Astrocyte (in vitro differentiated cells and primary cell): ENCODE measurements around the gene MALL.

Experiments used
- EZH2 ChIP-seq: IDR thresholded peaks from 2 replicates; pipeline ENCODE4 v1.6.1; 2012; ENCODE audit warnings: mild to moderate bottlenecking, low read length, inconsistent platforms; ENCODE audit not compliant: insufficient read depth
- TF ChIP-seq, protein P1 (sequence below): IDR thresholded peaks from 2 replicates; pipeline ENCODE4 v1.5.1; 2011; ENCODE audit warnings: low read depth, mild to moderate bottlenecking, inconsistent platforms, low read length, moderate library complexity; ENCODE audit not compliant: insufficient read depth

DNA sequence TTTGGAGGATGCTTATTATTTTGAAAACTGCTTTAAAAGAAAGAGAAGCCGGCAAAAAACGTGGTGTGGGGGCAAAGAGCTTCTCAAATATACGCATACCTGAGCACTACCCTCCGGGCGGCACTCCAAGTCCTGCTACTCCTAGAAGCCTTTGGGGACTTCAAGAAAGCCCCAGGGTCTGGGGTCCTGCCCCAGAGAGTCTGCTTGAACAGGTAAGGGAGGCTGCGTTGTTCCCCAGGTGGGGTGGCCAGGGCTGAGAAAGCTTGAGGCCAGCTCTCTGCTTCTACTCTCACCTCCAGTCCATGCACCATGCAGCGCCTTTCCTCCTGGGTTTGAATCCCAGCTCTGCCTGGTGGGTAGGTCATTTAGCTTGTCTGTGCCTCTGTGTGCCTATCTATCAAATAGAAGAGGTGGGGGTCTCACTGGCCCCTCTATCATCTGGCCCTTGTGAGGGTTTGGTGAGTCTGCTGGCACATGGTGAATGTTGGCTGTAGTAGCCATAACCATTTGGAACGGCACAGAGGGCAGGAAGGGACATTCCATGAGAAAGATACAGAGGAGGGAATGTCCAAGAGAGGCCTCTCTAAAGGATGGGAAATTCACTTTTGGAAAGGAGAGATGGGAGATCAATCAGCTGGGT, 19.5 kb downstream of the MALL start:
- TF ChIP-seq, protein P1, sequence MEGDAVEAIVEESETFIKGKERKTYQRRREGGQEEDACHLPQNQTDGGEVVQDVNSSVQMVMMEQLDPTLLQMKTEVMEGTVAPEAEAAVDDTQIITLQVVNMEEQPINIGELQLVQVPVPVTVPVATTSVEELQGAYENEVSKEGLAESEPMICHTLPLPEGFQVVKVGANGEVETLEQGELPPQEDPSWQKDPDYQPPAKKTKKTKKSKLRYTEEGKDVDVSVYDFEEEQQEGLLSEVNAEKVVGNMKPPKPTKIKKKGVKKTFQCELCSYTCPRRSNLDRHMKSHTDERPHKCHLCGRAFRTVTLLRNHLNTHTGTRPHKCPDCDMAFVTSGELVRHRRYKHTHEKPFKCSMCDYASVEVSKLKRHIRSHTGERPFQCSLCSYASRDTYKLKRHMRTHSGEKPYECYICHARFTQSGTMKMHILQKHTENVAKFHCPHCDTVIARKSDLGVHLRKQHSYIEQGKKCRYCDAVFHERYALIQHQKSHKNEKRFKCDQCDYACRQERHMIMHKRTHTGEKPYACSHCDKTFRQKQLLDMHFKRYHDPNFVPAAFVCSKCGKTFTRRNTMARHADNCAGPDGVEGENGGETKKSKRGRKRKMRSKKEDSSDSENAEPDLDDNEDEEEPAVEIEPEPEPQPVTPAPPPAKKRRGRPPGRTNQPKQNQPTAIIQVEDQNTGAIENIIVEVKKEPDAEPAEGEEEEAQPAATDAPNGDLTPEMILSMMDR = no peak
- TF ChIP-seq EZH2 = no peak
